Natural killer cell (primary cell): ENCODE data around the gene LTN1. TPM values are rescaled to one million over a fixed set of nuclear protein-coding genes. Genes with fewer than 3 reads are reported as not detected.
A peak's percentile ranks its signal among the peaks of the same experiment; 100 is the strongest.

Experiments
- ATAC-seq, 3 donors: fragments of 150-1000 bp in 2 of 3; fragments of 200-7000 bp in 1 of 3; cut with Tn5 transposase; 1 replicate in 1 of 3; 2 replicates in 2 of 3; pipeline ENCODE4 v1.10.0; 2021; ENCODE audit warnings: mild to moderate bottlenecking in 2 of 3, moderate library complexity in 2 of 3
- DNase-seq, 2 donors: peaks; one replicate each; pipeline versions ENCODE4 v3.0.0 to v3.0.0-alpha.2; 2013 to 2021; ENCODE audit warnings: mixed read lengths in 1 of 2
- H3K27ac ChIP-seq: one replicate; pipeline ENCODE4 v1.5.1; 2013; ENCODE audit warnings: mild to moderate bottlenecking, low read length
- H3K27me3 ChIP-seq: one replicate; pipeline ENCODE4 v1.6.1; 2013; ENCODE audit warnings: low read length; ENCODE audit not compliant: control insufficient read depth, insufficient read depth
- H3K36me3 ChIP-seq: one replicate; pipeline ENCODE4 v1.6.1; 2013; ENCODE audit warnings: low read length; ENCODE audit not compliant: control insufficient read depth, insufficient read depth
- H3K4me1 ChIP-seq: one replicate; pipeline ENCODE4 v1.6.1; 2013; ENCODE audit warnings: low read length; ENCODE audit not compliant: control insufficient read depth, insufficient read depth
- H3K4me3 ChIP-seq: one replicate; pipeline ENCODE4 v1.5.1; 2013; ENCODE audit warnings: low read length
- H3K9me3 ChIP-seq: one replicate; pipeline ENCODE4 v1.6.1; 2013; ENCODE audit warnings: low read length; ENCODE audit not compliant: control insufficient read depth, insufficient read depth
- H3K27ac Mint-ChIP-seq, 2 donors: one replicate each; pipeline ENCODE4 v1.8.0; 2022; ENCODE audit warnings: mild to moderate bottlenecking in 2 of 2, mixed read lengths in 2 of 2, moderate library complexity in 1 of 2
- H3K27me3 Mint-ChIP-seq, 2 donors: one replicate each; pipeline ENCODE4 v1.8.0; 2022; ENCODE audit warnings: low read depth in 2 of 2, mixed read lengths in 2 of 2
- H3K36me3 Mint-ChIP-seq: one replicate; pipeline ENCODE4 v1.8.0; 2022; ENCODE audit warnings: mixed read lengths
- H3K4me1 Mint-ChIP-seq, 2 donors: one replicate each; pipeline ENCODE4 v1.8.0; 2022; ENCODE audit warnings: mixed read lengths in 2 of 2
- H3K4me3 Mint-ChIP-seq: one replicate; pipeline ENCODE4 v1.8.0; 2022; ENCODE audit warnings: mild to moderate bottlenecking, moderate library complexity, mixed read lengths
- H3K9me3 Mint-ChIP-seq, 2 donors: one replicate each; pipeline ENCODE4 v1.8.0; 2022; ENCODE audit warnings: mixed read lengths in 2 of 2
- WGBS: methylation state at CpG from one replicate; pipeline ENCODE4 v1.1.7; 2013; ENCODE audit warnings: missing lambda C conversion rate; ENCODE audit not compliant: insufficient coverage; 5-methylcytosine and 5-hydroxymethylcytosine counted together
- intact Hi-C: fragments of 100-400 bp; cut with micrococcal nuclease; formaldehyde crosslinking; loops from one replicate; pipeline ENCODE4 v1.14.2; 2022
- total RNA-seq, 4 donors: library from RNA; stranded (reverse); fragments of 120-200 nt in 1 of 4; gene quantifications; one replicate each; pipeline versions ENCODE4 v1.2.3 to v1.2.4, GENCODE V29; 2013 to 2022
- TF ChIP-seq, protein P1 (sequence below): fragments of 200-600 bp; IDR thresholded peaks from one replicate; pipeline ENCODE4 v1.8.0; 2022; ENCODE audit warnings: antibody characterized with exemption

The LTN1 gene
- total RNA-seq, 3 donors from 2014 or later (not counting 1 experiment from before 2014, with no cell fraction given) = 33.7 to 43.1 (median 35.0) TPM

DNA sequence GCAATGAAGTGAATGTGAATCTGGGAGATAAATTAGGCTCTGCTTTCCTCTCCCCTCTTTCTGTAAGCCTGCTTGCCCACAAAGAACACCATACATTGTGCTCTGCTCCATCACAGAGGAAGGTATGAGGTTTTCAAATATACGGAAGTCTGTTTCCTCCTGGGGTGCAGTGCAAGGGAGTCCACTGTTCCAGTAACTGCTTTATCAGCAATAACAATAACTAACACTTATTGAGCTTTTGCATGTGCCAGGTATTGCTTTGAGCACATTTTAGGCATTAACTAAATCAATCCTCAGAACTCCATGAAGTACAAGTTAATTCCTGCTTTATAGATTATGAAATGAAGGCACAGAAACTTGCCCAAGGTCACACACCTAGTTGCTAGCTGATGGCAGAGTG is 10.0 kb downstream of the LTN1 start:
- Mint-ChIP-seq H3K27ac (peak overlapping the region in 1 of 2 donors; percentile 9), H3K4me1 (peaks cover 5 to 15% of the 10 kb centered on the region in 2 donors), H3K4me3 (no peak overlapping the region), H3K27me3 (no peaks in the 10 kb centered on the region), H3K36me3 (peaks cover 15% of the 10 kb centered on the region), H3K9me3 (no peaks in the 10 kb centered on the region)
- peaks cover 70% of the 10 kb centered on the region for H3K36me3 ChIP-seq
- intact Hi-C loops = no loop called here
- no peak for DNase-seq
- H3K27ac ChIP-seq = no peak overlapping the region
- no peaks in the 10 kb centered on the region for H3K9me3 ChIP-seq
- no peak overlapping the region for H3K4me3 ChIP-seq
- no peak for ATAC-seq
- H3K4me1 ChIP-seq = no peaks in the 10 kb centered on the region
- TF ChIP-seq, protein P1, sequence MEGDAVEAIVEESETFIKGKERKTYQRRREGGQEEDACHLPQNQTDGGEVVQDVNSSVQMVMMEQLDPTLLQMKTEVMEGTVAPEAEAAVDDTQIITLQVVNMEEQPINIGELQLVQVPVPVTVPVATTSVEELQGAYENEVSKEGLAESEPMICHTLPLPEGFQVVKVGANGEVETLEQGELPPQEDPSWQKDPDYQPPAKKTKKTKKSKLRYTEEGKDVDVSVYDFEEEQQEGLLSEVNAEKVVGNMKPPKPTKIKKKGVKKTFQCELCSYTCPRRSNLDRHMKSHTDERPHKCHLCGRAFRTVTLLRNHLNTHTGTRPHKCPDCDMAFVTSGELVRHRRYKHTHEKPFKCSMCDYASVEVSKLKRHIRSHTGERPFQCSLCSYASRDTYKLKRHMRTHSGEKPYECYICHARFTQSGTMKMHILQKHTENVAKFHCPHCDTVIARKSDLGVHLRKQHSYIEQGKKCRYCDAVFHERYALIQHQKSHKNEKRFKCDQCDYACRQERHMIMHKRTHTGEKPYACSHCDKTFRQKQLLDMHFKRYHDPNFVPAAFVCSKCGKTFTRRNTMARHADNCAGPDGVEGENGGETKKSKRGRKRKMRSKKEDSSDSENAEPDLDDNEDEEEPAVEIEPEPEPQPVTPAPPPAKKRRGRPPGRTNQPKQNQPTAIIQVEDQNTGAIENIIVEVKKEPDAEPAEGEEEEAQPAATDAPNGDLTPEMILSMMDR = no peak
- H3K27me3 ChIP-seq = no peaks in the 10 kb centered on the region
- 83% methylated on average over 1 of the region's 1 CpG for WGBS

GRCh38 chr21:28979092-28979491 is 13.6 kb downstream of the LTN1 start:
- H3K9me3 Mint-ChIP-seq = no peaks in the 10 kb centered on the region
- Histone ChIP-seq H3K27me3 (no peaks in the 10 kb centered on the region), H3K27ac (no peak overlapping the region), H3K4me3 (no peak overlapping the region), H3K36me3 (peaks cover 72% of the 10 kb centered on the region), H3K9me3 (no peaks in the 10 kb centered on the region), H3K4me1 (no peaks in the 10 kb centered on the region)
- H3K4me3 Mint-ChIP-seq = no peak overlapping the region
- DNase-seq (no peak), ATAC-seq (no peak)
- H3K27ac Mint-ChIP-seq = peak overlapping the region in 1 of 2 donors; percentile 37
- 93% methylated on average over 1 of the region's 1 CpG for WGBS
- intact Hi-C loops = no loop called here
- H3K27me3 Mint-ChIP-seq = no peaks in the 10 kb centered on the region
- peaks cover 7 to 15% of the 10 kb centered on the region in 2 donors for H3K4me1 Mint-ChIP-seq
- peaks cover 16% of the 10 kb centered on the region for H3K36me3 Mint-ChIP-seq
- TF ChIP-seq, protein P1 = no peak

DNA sequence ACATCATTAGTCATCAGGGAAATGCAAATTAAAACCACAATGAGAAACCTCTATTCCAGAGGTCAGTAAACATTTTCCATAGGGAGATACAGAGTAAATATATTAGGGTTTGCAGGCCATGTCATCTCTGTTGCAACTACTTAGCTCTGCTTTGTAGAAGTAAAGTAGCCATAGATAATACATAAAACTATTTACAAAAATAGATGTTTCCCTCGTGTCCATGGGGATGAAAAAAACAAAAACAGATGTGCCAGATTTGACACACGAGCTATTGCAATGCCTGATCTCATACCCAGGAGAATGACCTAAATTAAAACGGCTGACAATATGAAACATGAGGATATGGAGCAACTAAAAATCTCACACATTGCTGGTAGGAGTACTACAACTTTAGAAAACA is 17.3 kb downstream of the LTN1 start:
- intact Hi-C loops = no loop called here
- H3K9me3 Mint-ChIP-seq = no peaks in the 10 kb centered on the region
- no peak overlapping the region for H3K4me3 Mint-ChIP-seq
- ATAC-seq (no peak), DNase-seq (no peak)
- TF ChIP-seq, protein P1 = no peak
- H3K27ac Mint-ChIP-seq = no peak overlapping the region
- H3K36me3 ChIP-seq = peaks cover 67% of the 10 kb centered on the region
- no peaks in the 10 kb centered on the region for H3K4me1 ChIP-seq
- no peaks in the 10 kb centered on the region for H3K27me3 Mint-ChIP-seq
- no peaks in the 10 kb centered on the region for H3K27me3 ChIP-seq
- H3K4me1 Mint-ChIP-seq = peaks cover 7 to 10% of the 10 kb centered on the region in 2 donors
- no peak overlapping the region for H3K4me3 ChIP-seq
- H3K36me3 Mint-ChIP-seq = peaks cover 16% of the 10 kb centered on the region
- WGBS = 78% methylated on average over 3 of the region's 3 CpGs
- H3K9me3 ChIP-seq = no peaks in the 10 kb centered on the region
- H3K27ac ChIP-seq = no peak overlapping the region

DNA sequence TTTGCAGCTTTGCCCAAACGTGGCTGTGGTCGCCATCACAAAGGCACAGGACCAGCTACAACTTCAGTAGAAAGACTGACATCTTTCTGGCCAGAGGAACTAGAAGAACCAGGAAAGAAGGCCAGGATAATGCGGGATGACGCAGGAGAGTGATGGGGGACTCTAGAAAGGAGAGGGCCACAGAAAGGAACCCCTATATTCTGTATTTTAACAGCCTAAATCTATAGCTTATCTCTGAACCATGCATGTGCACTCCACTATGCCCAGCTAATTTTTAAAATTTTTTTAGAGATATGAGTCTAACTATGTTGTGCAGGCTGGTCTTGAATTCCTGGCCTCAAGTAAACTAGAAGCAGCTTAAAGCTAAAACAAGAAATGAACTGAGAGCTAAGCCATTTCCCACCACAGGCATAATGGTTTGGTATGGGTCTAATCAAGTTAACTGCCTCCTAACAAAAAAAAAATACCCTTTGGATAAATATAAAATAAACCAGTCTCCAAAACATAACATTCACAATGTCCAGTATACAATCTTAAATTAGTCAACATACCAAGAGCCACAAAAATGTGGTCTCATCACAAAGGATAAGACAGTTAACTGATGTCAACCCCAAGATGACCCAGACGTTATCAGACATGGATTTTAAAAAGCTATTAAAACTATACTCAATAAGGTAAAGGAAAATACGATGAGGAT is 18.0 kb downstream of the LTN1 start:
- no peaks in the 10 kb centered on the region for H3K9me3 Mint-ChIP-seq
- Histone ChIP-seq H3K4me3 (no peak overlapping the region), H3K27me3 (no peaks in the 10 kb centered on the region), H3K9me3 (no peaks in the 10 kb centered on the region), H3K4me1 (no peaks in the 10 kb centered on the region), H3K27ac (no peak overlapping the region), H3K36me3 (peaks cover 69% of the 10 kb centered on the region)
- DNase-seq (no peak), ATAC-seq (no peak)
- no peak overlapping the region for H3K27ac Mint-ChIP-seq
- H3K4me1 Mint-ChIP-seq = peaks cover 7 to 9% of the 10 kb centered on the region in 2 donors
- 91% methylated on average over 4 of the region's 6 CpGs for WGBS
- TF ChIP-seq, protein P1 = no peak
- intact Hi-C loops = no loop called here
- peaks cover 16% of the 10 kb centered on the region for H3K36me3 Mint-ChIP-seq
- no peak overlapping the region for H3K4me3 Mint-ChIP-seq
- H3K27me3 Mint-ChIP-seq = no peaks in the 10 kb centered on the region
